Mononuclear cell (primary cell): Measurements from ENCODE around the gene ABCA3. TPM values are rescaled to one million over a fixed set of nuclear protein-coding genes. Genes with fewer than 3 reads are reported as not detected.
"Not testable (repeated sequence)": the region's sequence is repeated elsewhere in the genome, so short reads cannot be mapped to it uniquely, and the experiment has no call there.

Experiments
- H3K27me3 ChIP-seq: 2 replicates; pipeline ENCODE4 v1.6.0; 2011; ENCODE audit warnings: low read length, control low read depth; ENCODE audit not compliant: insufficient read depth
- H3K4me1 ChIP-seq: 2 replicates; pipeline ENCODE4 v1.5.1; 2011; ENCODE audit warnings: mild to moderate bottlenecking, low read length, control low read depth; ENCODE audit not compliant: insufficient read depth
- H3K4me3 ChIP-seq: 2 replicates; pipeline ENCODE4 v1.5.1; 2011; ENCODE audit warnings: mild to moderate bottlenecking, low read length, moderate library complexity
- H3K9me3 ChIP-seq: 2 replicates; pipeline ENCODE4 v1.5.1; 2011; ENCODE audit warnings: low read depth, mild to moderate bottlenecking, control low read depth, low read length
- total RNA-seq: library from RNA; depleted of rRNA; stranded (reverse); fragments of >200 nt; gene quantifications from one replicate; pipeline ENCODE4 v1.2.3, GENCODE V29; 2012

ABCA3 gene
- total RNA-seq, result 1.9 TPM

GRCh38 chr16:2340564-2341455 is at the start of gene ABCA3:
Gene ABCA3 (minus strand): TSS chr16:2340728. CDS start chr16:2326466, 14,262 bp downstream.
- no peaks in the 10 kb centered on the region for H3K9me3 ChIP-seq
- H3K4me1 ChIP-seq, result peaks cover 13% of the 10 kb centered on the region
- peak within 1 kb of the TSS; percentile 48 for H3K4me3 ChIP-seq
- peaks cover 13% of the 10 kb centered on the region for H3K27me3 ChIP-seq

- Histone ChIP-seq H3K9me3 (no peaks in the 10 kb centered on the region), H3K27me3 (no peaks in the 10 kb centered on the region), H3K4me1 (no peaks in the 10 kb centered on the region)
These were observed 48.4 kb upstream of the ABCA3 start for GRCh38 chr16:2388875-2389433.

DNA sequence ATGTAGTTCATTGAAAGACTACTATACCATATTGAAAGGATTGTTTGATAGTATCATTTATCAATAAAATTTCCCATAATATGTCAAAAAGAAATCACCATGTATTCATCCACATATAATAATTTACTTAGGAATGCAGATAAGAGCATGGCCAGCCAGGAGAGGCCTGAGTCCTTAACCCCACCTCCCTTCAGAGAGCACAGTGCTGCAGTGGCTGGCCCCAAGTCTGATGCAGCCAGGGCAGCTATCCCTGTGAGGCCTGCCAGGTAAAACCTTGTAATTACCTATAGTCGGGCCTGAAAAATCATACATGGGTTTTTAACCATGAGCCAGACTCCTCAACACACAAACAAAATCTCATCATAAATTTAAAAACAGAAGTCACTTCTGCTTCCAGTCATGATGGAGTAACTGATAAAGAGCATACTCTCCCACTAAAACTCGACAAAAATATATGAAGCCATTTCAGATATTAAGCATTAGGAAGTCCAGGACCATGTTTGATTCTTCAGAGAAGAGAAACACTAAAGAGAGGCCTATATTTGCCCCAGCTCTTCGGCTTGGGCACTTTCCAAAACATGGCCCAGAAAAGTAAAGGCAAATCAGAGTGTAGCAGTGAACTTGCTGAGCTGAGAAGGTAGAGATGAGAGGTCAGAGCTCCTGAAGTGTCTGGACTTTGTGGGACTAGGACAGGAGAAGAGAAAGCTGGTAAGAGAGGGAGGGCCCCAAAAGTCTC is 47.8 kb upstream of the ABCA3 start:
- H3K27me3 ChIP-seq, result no peaks in the 10 kb centered on the region
- no peak overlapping the region for H3K4me3 ChIP-seq
- no peaks in the 10 kb centered on the region for H3K9me3 ChIP-seq
- H3K4me1 ChIP-seq, result no peaks in the 10 kb centered on the region

More at GRCh38 chr16:2388875-2389433, 48.4 kb upstream of the ABCA3 start:
- H3K4me3 ChIP-seq, result no peak overlapping the region

DNA sequence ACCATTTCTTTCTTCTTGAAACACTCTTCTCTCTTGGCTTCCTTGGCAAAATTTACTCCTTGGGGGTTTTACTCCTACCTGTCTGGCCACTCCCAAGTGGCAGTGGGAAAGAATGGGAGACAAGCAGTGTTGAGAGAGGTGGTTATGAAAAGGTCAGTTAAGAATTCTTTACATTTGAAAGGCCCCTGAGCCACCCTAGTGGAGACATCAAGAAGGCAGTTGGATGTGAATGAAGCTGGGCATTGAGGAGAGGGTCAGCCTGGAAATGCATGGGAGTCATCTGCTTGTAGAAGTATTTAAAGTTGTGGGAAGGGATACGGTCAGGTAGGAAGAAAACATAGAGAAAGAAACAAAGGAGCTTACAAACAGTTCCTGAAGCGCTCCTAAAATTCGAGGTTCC is 46.5 kb upstream of the ABCA3 start:
- Histone ChIP-seq H3K4me3 (no peak overlapping the region), H3K27me3 (no peaks in the 10 kb centered on the region), H3K4me1 (no peaks in the 10 kb centered on the region), H3K9me3 (no peaks in the 10 kb centered on the region)

GRCh38 chr16:2385982-2386381 is 45.5 kb upstream of the ABCA3 start:
- not testable (repeated sequence) for H3K9me3 ChIP-seq, H3K4me1 ChIP-seq, H3K27me3 ChIP-seq, H3K4me3 ChIP-seq

DNA sequence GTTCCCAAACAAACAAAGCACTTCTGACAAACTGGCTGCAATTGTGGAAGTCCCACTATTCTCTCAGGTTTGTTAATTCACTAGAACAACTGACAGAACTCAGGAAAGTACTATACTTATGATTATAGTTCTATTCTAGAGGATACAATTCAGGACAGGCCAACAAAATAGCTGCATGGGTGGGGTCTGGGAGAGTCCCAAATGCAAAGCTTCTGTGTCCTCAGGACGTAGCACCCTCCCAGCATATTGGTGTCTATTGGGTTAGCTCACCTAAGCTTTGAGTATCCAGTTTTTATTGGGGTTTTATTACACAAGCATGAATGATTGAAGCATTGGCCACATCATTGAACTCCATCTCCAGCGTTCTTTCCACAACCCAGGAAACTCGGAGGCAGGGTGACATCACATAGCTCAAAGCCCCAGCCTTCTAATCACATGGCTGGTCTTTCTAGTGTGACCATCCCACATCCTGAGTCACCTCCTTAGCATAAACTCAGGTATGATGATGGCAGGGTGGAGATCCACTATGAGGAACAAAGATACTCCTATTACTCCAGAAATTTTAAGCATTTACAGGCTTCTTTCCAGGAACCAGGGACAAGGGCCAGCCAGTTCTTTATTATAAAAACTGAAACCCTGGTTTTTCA is 44.8 kb upstream of the ABCA3 start:
- Histone ChIP-seq H3K27me3 (no peaks in the 10 kb centered on the region), H3K4me3 (no peak overlapping the region), H3K4me1 (no peaks in the 10 kb centered on the region), H3K9me3 (no peaks in the 10 kb centered on the region)

- Histone ChIP-seq H3K27me3 (no peaks in the 10 kb centered on the region), H3K4me3 (no peak overlapping the region)
These were observed 43.9 kb upstream of the ABCA3 start for GRCh38 chr16:2384426-2384825.

DNA sequence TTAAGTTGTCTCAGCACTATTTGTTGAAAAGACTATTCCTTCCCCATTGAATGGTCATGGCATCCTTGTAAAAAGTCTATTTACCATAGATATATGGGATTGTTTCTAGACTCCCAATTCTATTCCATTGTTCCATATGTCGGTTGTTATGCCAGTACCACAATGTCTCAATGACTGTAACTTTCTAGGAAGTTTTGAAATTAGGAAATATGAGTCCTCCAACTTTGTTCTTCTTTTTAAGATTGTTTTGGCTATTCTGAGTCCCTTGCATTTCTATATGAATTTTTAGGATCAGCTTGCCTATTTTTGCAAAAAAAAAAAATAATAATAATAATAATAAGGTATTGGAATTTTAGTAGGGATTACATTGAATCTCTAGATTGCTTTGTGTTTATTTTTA is 43.0 kb upstream of the ABCA3 start:
- Histone ChIP-seq H3K4me1 (no peaks in the 10 kb centered on the region), H3K9me3 (no peaks in the 10 kb centered on the region), H3K27me3 (no peaks in the 10 kb centered on the region), H3K4me3 (no peak overlapping the region)

More at GRCh38 chr16:2384426-2384825, 43.9 kb upstream of the ABCA3 start:
- Histone ChIP-seq H3K4me1 (no peaks in the 10 kb centered on the region), H3K9me3 (no peaks in the 10 kb centered on the region)

DNA sequence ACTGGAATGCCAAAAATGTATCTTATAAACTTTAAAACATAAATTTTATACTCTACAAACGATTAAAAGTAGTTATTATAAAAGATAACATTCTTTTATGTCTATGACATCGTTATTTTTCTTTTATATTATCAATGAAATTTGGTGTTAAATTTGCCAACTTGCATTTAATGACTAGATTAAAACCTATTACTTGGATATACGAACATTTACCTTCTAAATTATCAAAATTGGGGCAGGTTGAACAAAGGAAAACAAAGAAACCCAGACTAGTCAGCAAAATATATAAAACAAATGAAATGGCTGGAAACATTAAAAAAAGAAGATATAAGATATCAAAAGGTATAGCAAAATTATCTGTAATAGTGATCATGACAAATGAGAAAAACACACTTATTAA is 34.1 kb upstream of the ABCA3 start:
- Histone ChIP-seq H3K27me3 (peaks cover 9% of the 10 kb centered on the region), H3K4me1 (no peaks in the 10 kb centered on the region), H3K9me3 (no peaks in the 10 kb centered on the region), H3K4me3 (no peak overlapping the region)

DNA sequence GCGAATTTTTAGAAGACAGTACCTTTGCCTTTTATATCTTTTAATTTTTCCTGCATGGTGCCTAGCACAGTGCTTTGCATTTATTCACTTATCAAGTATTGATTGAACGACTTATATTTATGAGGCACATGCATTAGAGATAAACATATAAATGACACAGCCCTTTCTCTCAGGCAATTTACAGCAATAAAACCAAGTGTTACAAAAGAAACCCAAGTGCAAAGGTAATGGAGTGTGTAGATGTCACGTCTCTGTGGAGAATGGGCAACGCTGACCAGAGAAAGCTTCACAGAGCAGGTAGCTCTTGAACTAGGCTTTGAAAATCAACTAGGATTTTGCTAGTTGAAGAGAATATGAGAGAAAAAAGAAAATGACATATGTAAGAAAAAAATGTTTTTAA is 32.6 kb upstream of the ABCA3 start:
- no peaks in the 10 kb centered on the region for H3K9me3 ChIP-seq
- H3K4me3 ChIP-seq, result no peak overlapping the region
- peaks cover 9% of the 10 kb centered on the region for H3K27me3 ChIP-seq
- no peaks in the 10 kb centered on the region for H3K4me1 ChIP-seq

DNA sequence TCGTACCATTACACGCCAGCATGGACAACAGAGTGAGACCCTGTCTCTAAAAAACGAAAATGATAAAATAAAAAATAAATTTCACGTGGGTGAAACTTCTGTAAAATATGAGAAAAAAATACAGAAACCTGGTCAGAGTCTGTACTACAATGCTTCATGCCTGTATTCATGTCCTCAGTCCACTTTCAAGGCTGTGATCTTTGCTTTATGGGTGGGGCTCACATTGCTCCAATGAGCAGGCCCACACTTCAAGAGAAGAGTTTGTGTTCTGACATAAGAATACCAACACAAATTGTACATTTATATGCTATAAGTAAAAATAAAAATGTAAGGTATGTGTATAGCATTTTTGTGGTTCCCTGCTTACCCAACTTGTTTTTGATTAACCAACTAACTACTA is 32.2 kb upstream of the ABCA3 start:
- Histone ChIP-seq H3K27me3 (peaks cover 9% of the 10 kb centered on the region), H3K4me3 (no peak overlapping the region), H3K4me1 (no peaks in the 10 kb centered on the region), H3K9me3 (no peaks in the 10 kb centered on the region)

GRCh38 chr16:2371421-2371820 is 30.9 kb upstream of the ABCA3 start:
- Histone ChIP-seq H3K4me1 (no peaks in the 10 kb centered on the region), H3K9me3 (no peaks in the 10 kb centered on the region), H3K27me3 (peaks cover 12% of the 10 kb centered on the region), H3K4me3 (no peak overlapping the region)

DNA sequence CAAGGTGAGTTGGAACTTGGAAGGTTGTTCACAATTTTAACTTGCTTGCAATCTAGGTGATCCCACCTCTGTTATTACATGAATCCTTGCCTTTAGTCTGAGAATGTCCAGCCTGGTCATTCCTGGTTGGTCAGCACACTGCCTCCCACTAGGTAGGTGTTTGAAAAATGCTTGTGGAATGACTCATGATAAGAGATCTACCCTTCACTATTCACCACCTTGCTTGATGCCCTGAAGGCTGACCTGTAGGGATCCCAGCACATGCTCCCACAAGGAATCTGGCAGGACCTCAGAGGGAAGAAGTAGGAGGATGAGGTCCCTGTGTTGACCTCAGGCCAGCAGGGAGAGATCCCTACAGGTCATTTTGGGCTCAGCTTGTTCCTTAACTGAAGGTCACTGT is 30.2 kb upstream of the ABCA3 start:
- no peaks in the 10 kb centered on the region for H3K9me3 ChIP-seq
- no peak overlapping the region for H3K4me3 ChIP-seq
- H3K4me1 ChIP-seq, result no peaks in the 10 kb centered on the region
- H3K27me3 ChIP-seq, result peaks cover 12% of the 10 kb centered on the region

DNA sequence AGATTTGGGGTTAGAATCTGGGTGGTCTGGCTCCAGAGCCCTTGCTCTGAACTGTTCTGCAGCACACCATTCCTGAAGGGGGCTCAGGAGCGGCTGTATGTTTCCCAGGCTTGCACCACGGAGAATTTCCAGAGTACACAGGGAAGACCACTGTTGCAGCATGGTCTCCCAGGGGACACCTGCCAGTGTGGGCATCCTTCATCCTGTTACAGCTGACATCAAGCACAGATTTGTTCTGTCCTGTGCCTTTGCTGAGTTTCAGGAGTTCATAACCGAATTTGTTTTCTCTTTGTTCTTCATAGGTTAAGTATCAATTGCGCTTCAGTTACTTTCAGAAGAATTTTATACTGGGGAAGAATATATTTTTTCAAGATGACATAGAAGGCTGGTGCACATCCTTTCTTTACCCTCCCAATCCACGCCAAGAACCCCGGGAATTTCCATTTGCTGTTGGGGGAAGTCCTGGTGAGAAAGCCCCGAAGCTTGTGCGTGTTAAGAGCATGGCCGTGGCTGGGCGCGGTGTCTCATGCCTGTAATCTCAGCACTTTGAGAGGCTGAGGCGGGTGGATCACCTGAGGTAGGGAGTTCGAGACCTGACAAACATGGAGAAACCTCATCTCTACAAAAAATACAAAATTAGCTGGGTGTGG is 26.3 kb upstream of the ABCA3 start:
- H3K9me3 ChIP-seq, result no peaks in the 10 kb centered on the region
- peaks cover 14% of the 10 kb centered on the region for H3K27me3 ChIP-seq
- H3K4me1 ChIP-seq, result no peaks in the 10 kb centered on the region
- H3K4me3 ChIP-seq, result no peak overlapping the region
